GM21526 (cell line): ENCODE measurements around the gene CC2D1B.
"Not testable (repeated sequence)": the region's sequence is repeated elsewhere in the genome, so short reads cannot be mapped to it uniquely, and the experiment has no call there.

ENCODE experiments used
- ATAC-seq: cut with Tn5 transposase; IDR thresholded peaks from one replicate; pipeline ENCODE4 v1.9.1; 2021; ENCODE audit warnings: moderate library complexity; ENCODE audit not compliant: unreplicated experiment, low FRiP score

Gene CC2D1B, protein sequence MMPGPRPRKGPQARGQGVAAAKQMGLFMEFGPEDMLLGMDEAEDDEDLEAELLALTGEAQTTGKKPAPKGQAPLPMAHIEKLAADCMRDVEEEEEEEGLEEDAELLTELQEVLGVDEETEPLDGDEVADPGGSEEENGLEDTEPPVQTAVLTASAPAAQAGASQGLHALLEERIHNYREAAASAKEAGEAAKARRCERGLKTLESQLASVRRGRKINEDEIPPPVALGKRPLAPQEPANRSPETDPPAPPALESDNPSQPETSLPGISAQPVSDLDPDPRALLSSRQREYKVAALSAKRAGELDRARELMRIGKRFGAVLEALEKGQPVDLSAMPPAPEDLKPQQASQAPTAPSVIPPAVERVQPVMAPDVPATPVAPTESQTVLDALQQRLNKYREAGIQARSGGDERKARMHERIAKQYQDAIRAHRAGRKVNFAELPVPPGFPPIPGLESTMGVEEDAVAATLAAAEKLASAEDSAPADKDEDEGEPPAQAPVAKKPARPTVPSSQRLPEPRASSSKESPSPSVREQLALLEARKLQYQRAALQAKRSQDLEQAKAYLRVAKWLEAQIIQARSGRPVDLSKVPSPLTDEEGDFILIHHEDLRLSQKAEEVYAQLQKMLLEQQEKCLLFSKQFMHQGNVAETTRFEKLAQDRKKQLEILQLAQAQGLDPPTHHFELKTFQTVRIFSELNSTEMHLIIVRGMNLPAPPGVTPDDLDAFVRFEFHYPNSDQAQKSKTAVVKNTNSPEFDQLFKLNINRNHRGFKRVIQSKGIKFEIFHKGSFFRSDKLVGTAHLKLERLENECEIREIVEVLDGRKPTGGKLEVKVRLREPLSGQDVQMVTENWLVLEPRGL

GRCh38 chr1:52365746-52366516, at the start of gene CC2D1B:
TSS of gene CC2D1B (minus strand) at chr1:52366205. CDS start at chr1:52364620, 1,585 bp downstream.
- peak; percentile 86 for ATAC-seq

DNA sequence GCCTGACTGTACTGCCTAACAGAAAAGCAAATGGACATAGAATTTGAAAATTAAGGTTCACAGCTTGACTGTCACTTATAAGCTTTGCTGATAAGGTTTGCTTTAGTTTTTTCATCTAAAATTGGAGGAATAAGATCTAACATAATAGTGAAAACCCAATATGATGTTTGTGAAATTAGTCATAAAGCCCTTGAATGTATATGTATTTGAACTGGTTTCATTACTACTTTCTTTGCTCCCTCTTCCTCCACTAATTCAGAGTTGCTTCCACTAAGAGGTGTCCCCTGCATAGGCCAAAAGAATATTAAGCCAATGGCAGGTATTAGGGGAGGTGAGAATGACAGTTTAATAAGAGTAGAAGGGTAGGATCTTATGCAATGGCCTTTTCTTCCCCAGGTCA, 48.9 kb upstream of the CC2D1B start:
- no peak for ATAC-seq

DNA sequence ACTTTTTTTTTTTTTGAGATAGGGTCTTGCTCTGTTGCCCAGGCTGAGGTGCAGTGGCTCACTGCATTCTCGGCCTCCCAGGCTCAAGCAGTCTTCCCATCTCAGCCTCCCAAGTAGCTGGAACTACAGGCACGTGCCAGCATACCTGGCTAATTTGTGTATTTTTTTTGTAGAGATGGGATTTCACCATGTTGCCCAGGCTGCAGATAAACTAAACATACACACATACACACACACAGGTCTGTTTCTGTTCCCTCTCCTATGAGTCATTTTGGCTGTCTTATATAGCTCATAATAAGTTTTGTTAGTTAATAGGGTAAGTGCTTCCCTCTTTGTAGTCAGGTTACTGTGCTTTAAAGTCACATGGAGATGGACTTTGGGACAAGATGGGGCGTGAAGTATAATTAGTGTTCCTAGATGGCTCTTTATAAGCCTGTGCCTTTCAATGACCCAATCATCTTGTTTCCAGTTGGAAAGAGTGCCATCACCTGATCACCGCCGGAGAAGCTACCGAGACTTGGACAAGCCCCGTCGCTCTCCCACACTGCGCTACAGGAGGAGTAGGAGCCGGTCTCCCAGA, 47.5 kb upstream of the CC2D1B start:
- ATAC-seq, result no peak

DNA sequence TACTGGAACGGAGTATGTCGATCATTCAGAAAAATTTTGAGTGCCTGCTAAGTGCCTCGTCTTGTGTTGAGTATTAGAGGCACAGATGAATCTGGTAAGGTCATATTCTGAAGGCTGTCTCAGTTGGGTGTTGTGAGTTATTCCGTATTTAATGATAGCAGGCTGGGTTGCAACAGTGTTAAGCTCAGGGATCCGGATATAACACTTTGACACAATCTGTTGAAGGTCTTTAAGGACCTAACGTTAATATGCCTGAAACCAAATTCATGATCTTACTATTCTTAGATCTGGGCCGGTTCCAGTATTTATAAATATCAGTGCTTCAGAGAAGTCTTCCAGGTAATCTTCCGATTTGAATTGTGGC, 39.0 kb upstream of the CC2D1B start:
- no peak for ATAC-seq

- peak; percentile 92 for ATAC-seq
These were observed 38.3 kb upstream of the CC2D1B start, which contains the start of the genes ORC1 and PRPF38A for GRCh38 chr1:52404116-52404974. TSS of gene ORC1 (minus strand) at chr1:52404423. CDS start at chr1:52402223, 2,200 bp downstream. TSS of gene PRPF38A (plus strand) at chr1:52404602. CDS start at chr1:52404750, 148 bp downstream.

DNA sequence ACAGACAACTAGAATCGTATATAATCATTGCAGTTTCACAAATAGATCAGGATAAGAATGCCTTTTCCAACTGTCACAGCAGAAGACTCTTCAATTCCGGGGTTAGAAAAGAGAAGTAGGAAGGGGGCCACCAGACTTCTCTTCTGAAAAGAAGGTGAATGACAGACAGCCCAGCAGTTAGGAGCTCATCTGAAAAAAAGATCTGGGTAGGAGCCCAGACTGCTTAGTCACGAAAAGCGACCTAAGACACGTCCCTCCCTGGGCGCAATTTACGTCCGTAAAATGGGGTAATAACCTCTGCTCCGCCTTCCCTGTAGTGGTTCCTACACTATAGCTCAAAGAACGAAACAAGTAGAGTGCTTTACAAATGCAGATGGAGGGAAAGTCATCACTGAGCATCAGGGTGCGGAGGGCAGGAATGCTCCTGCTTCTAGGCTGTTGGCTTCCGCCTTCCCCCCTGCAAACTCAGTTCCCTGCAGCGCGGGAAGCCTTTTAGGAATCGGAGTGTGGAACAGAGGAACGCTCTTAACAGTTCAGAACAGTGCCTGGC, 37.6 kb upstream of the CC2D1B start:
- peak; percentile 39 for ATAC-seq

- ATAC-seq, result no peak
These were observed 36.8 kb upstream of the CC2D1B start for GRCh38 chr1:52402860-52403240.

DNA sequence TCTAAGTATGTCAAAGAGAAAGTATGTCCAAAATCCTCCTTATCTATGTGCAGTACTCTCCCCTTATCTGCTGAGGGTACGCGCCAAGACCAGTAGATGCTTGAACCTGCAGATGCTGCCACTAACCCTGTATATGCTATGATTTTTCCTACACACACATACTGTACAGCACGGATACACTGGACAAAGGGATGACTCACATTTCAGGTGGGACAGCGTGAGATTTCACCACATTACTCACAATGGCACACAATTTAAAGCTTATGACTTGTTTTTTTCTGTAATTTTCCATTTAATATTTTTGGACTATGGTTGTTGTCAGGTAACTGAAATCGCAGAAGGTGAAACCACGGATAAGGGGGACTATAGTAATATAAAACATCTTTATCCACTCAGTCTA, 34.1 kb upstream of the CC2D1B start:
- ATAC-seq, result no peak

- ATAC-seq, result no peak
These were observed 33.6 kb upstream of the CC2D1B start for GRCh38 chr1:52399629-52400028.

GRCh38 chr1:52393174-52393573, 27.2 kb upstream of the CC2D1B start:
- no peak for ATAC-seq

DNA sequence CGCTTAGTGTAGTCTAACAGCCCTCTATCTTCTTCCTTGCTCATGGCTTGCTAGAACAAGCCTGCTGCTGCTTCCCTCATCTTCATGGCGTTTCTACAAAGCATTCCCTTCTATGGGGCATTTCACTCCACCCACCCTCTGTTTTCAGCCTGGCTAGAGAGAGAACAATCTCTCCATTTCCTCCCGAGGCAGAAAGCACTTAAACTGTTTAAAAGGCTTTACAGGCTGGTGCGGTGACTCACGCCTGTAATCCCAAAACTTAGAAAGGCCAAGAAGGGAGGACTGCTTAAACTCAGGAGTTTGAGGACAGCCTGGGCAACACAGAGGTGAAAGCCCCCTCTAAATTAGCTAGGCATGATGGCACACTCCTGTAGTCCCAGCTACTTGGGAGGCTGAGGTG, 20.5 kb upstream of the CC2D1B start:
- ATAC-seq, result no peak

DNA sequence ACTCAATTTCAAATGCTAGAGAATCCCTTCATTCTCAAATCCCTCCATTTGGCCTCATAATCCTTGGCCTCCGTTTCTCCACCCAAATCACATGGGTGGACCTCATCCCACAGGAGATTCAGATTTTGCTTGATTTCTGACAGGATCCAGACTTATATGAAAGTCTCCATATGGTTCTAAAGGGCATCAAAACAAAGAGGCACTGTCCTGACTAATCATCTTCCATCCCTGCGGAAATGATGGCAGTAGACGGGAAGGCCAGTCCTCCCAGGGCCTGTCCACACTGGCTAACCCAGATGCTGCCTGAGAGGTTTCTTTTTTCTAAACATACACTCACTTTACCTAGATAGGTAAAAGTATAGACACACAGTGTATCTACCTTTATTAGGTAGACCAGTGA, 19.4 kb upstream of the CC2D1B start:
- no peak for ATAC-seq

- ATAC-seq, result not testable (repeated sequence)
These were observed 3.8 kb upstream of the CC2D1B start for GRCh38 chr1:52369851-52370250.

- ATAC-seq, result no peak
These were observed 2.6 kb upstream of the CC2D1B start for GRCh38 chr1:52368383-52369172.

DNA sequence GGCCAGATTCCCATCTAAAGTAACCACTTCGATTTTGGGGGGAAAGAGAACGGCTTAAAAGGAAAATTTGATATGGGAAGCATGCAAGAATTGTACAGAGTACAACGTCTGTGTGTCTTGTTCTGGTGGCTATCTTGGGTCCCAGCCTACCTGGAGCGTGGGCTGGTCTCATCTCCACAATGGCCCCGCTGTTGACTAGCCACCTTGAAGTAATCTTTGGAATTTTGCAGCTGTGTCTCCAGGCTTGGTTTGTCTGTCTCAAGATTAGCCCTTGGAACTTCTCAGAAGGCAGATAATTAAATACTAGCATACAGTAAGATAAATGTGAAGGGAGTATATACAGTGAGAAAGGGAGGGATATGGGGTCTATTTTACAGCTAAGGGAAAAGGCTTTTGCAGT, 1.3 kb upstream of the CC2D1B start:
- no peak for ATAC-seq

- ATAC-seq, result no peak
These were observed 467 bp upstream of the CC2D1B start for GRCh38 chr1:52366517-52366827.

- no peak for ATAC-seq
These were observed 797 bp downstream of the CC2D1B start for GRCh38 chr1:52365071-52365745.

DNA sequence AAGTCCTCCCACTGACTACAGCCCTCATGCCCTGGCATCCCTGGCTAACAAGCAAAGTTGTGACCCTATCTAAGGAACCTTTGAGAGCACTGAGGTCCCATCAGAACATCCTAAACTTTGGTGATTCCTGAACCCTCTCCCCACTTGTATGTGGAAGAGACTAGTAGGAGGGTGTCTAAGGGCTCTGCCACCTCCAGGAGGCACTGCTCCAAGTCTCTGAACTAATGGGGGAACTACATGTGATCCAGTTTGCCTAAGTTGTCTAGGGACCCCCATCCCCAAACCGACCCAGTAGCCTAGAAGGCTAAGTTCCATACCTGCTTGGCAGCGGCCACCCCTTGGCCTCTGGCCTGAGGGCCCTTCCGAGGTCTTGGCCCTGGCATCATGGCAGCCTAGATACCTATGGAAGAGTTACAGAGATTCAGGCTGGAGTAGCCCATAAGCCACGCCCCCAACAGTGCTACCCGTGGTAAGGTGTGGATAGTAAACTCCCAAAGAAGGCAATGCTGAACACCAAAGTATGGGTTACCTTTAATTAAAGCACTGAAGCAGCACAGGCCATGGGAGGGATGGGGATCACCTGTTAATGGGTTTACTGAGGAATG, 1.7 kb downstream of the CC2D1B start:
- ATAC-seq, result no peak
